PC-3 (cell line): Measurements from ENCODE around the gene STARD9. TPM values are rescaled to one million over a fixed set of nuclear protein-coding genes. Genes with fewer than 3 reads are reported as not detected.
A peak's percentile ranks its signal among the peaks of the same experiment; 100 is the strongest.

Source experiments
- ATAC-seq: fragments of 200-7000 bp; cut with Tn5 transposase; 2 replicates; pipeline ENCODE4 v1.9.1; 2020; ENCODE audit warnings: mild to moderate bottlenecking, moderate library complexity
- BruUV-seq: library from RNA; stranded (reverse); fragments of 400-500 nt; replicated peaks from 2 replicates; lab custom pipeline; 2021; lab: Mats Ljungman, UMichigan
- CTCF ChIA-PET: fragments of 300-600 bp; sonication (Branson Sonifier 250); formaldehyde crosslinking; loops from one replicate; lab custom pipeline; 2022; ENCODE audit warnings: antibody characterized with exemption; lab: Charles Lee
- POLR2A ChIA-PET: fragments of 300-600 bp; sonication (Branson Sonifier 250); formaldehyde crosslinking; loops from one replicate; lab custom pipeline; 2022; ENCODE audit warnings: antibody characterized with exemption; ENCODE audit not compliant: unreplicated experiment; lab: Charles Lee
- DNase-seq: peaks from one replicate; pipeline ENCODE4 v3.0.0-alpha.2; 2015
- H2AFZ ChIP-seq: fragments of 300-600 bp; sonication (generic); 2 replicates; pipeline ENCODE4 v1.6.0; 2016; ENCODE audit warnings: antibody characterized with exemption, low read length
- H3F3A ChIP-seq: fragments of 300-600 bp; sonication (generic); one replicate; pipeline ENCODE4 v1.6.0; 2017; ENCODE audit warnings: antibody characterized with exemption, low read length, control low read depth, mild to moderate bottlenecking; ENCODE audit not compliant: unreplicated experiment
- H3K27ac ChIP-seq: fragments of 300-600 bp; sonication (generic); 2 replicates; pipeline ENCODE4 v1.5.1; 2016; ENCODE audit warnings: mild to moderate bottlenecking, low read length
- H3K27me3 ChIP-seq: fragments of 300-600 bp; sonication (generic); 2 replicates; pipeline ENCODE4 v1.6.1; 2016; ENCODE audit warnings: low read length, mixed read lengths
- H3K36me3 ChIP-seq: fragments of 300-600 bp; sonication (generic); 2 replicates; pipeline ENCODE4 v1.6.1; 2016; ENCODE audit warnings: low read depth, mixed run types, low read length, mixed read lengths
- H3K4me1 ChIP-seq: fragments of 300-600 bp; sonication (generic); 2 replicates; pipeline ENCODE4 v1.5.1; 2016; ENCODE audit warnings: low read length; ENCODE audit not compliant: insufficient read depth
- H3K4me2 ChIP-seq: fragments of 300-600 bp; sonication (generic); 2 replicates; pipeline ENCODE4 v1.6.0; 2016; ENCODE audit warnings: low read length
- H3K4me3 ChIP-seq: fragments of 300-600 bp; sonication (generic); 2 replicates; pipeline ENCODE4 v1.5.1; 2016; ENCODE audit warnings: mild to moderate bottlenecking, low read length, mixed read lengths
- H3K79me2 ChIP-seq: fragments of 300-600 bp; sonication (generic); 2 replicates; pipeline ENCODE4 v1.6.1; 2017; ENCODE audit warnings: low read length, mixed read lengths
- H3K9ac ChIP-seq: fragments of 300-600 bp; sonication (generic); 2 replicates; pipeline ENCODE4 v1.6.0; 2016; ENCODE audit warnings: mild to moderate bottlenecking, low read length
- H3K9me2 ChIP-seq: fragments of 300-600 bp; sonication (generic); replicated peaks from 2 replicates; pipeline ENCODE4 v1.6.1; 2016; ENCODE audit warnings: mixed run types, low read length, mixed read lengths
- H3K9me3 ChIP-seq: fragments of 300-600 bp; sonication (generic); 2 replicates; pipeline ENCODE4 v1.6.1; 2016; ENCODE audit warnings: low read length, mixed read lengths
- H4K20me1 ChIP-seq: fragments of 300-600 bp; sonication (generic); 2 replicates; pipeline ENCODE4 v1.6.1; 2016; ENCODE audit warnings: low read length, mixed read lengths
- EZH2 ChIP-seq: fragments of 300-600 bp; sonication (generic); IDR thresholded peaks from one replicate; pipeline ENCODE4 v1.6.1; 2017; ENCODE audit warnings: antibody characterized with exemption, mild to moderate bottlenecking, low read length; ENCODE audit not compliant: unreplicated experiment
- EZH2phosphoT487 ChIP-seq: fragments of 300-600 bp; sonication (generic); IDR thresholded peaks from 2 replicates; pipeline ENCODE4 v1.6.1; 2018; ENCODE audit warnings: mild to moderate bottlenecking, antibody characterized with exemption, low read length, borderline replicate concordance
- intact Hi-C: fragments of 100-400 bp; cut with micrococcal nuclease; formaldehyde crosslinking; loops from 2 replicates; pipeline ENCODE4 v1.9.0; 2023
- total RNA-seq: library from RNA; depleted of rRNA; stranded (reverse); fragments of >200 nt; gene quantifications from 2 replicates; pipeline ENCODE4 v1.2.3, GENCODE V29; 2014
- TF ChIP-seq, protein P1 (sequence below): fragments of 300-600 bp; sonication (generic); conservative IDR thresholded peaks from 2 replicates; pipeline ENCODE4 v1.5.1; 2017; ENCODE audit warnings: antibody characterized with exemption, low read depth, mild to moderate bottlenecking, low read length

STARD9 gene
- total RNA-seq, 1 experiment from 2014 or later: 5.0 TPM

DNA sequence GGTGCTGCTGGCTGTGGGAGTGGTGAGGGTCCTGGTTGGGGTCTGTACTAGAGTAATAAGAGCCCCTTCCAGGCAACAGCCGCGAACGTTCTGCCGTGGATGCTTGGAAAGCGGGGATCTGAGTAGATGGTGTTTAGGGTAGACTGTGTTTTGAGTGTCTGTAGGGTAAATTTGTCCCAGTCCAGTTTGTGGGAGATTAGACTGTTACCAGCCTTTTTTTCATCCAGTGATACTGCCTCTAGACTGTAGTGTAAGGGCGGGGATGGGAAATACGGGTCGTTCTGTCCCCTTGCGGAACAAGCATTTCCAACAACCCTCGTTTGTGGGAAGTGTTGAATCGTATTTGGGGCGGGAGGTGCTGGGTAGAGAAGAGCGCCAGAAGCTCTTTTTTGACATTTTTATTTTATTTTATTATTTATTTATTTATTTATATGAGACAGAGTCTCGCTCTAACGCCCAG lies 26.3 kb upstream of the STARD9 start:
- CTCF ChIA-PET: no interaction called here

DNA sequence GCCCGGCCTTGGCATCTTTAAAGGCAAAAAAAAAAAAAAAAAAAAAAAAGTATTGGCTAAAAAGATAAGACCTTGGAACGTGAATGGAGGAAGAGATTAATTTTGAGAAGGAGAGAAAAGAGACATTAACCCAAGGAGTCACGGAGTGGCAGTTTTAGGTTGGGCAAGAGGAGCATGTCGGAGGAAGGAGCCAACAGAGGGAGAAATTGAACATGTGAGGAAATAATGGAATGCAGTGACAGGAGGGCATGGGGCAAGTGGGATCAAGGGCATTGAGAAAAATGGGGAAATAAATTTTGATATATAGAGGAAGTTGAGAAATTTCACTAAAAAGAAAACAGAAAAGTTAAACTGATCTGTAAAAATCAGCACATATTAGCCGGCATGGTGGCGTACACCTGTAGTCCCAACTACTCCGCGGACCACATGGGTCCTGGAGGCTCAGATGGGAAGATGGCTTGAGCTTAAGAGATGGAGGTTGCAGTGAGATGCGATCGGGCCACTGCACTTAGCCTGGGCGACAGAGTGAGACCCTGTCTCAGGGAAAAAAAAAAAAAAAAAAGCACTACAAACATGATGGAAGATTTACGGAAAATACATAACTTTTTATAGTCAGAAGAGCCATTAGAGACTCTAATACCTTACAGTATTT lies 25.5 kb upstream of the STARD9 start:
- ChIA-PET POLR2A (interaction anchor here (0.6 kb wide), 3 partner anchors 25 to 55 kb away, joined by 3 to 4 read pairs (median 3); no protein-coding TSS in a partner anchor), CTCF (no interaction called here)
- Histone ChIP-seq H3K4me3 (peak overlapping the region; percentile 94), H3K4me2 (peak overlapping the region; percentile 88), H3K4me1 (peaks cover 16% of the 10 kb centered on the region), H2AFZ (no peak overlapping the region), H3K9me2 (no peaks in the 10 kb centered on the region), H3F3A (no peaks in the 10 kb centered on the region), H3K79me2 (peaks cover 81% of the 10 kb centered on the region), H3K36me3 (peaks cover under 1% of the 10 kb centered on the region; the same call in 1 of the 2 replicates), H3K9ac (peak overlapping the region; percentile 96), H3K27me3 (no peaks in the 10 kb centered on the region), H4K20me1 (no peaks in the 10 kb centered on the region), H3K27ac (no peak overlapping the region), H3K9me3 (no peaks in the 10 kb centered on the region)
- intact Hi-C loops: loop anchor here (5.0 kb wide), 2 partner anchors 32 to 53 kb away; partner anchors contain the start of gene SNAP23
- BruUV-seq: no TSS peak
- ATAC-seq: no peak
- DNase-seq: no peak
- TF ChIP-seq, protein P1, sequence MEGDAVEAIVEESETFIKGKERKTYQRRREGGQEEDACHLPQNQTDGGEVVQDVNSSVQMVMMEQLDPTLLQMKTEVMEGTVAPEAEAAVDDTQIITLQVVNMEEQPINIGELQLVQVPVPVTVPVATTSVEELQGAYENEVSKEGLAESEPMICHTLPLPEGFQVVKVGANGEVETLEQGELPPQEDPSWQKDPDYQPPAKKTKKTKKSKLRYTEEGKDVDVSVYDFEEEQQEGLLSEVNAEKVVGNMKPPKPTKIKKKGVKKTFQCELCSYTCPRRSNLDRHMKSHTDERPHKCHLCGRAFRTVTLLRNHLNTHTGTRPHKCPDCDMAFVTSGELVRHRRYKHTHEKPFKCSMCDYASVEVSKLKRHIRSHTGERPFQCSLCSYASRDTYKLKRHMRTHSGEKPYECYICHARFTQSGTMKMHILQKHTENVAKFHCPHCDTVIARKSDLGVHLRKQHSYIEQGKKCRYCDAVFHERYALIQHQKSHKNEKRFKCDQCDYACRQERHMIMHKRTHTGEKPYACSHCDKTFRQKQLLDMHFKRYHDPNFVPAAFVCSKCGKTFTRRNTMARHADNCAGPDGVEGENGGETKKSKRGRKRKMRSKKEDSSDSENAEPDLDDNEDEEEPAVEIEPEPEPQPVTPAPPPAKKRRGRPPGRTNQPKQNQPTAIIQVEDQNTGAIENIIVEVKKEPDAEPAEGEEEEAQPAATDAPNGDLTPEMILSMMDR: no peak
- no peak for TF ChIP-seq EZH2
- no peak for TF ChIP-seq EZH2phosphoT487

More for the DNA sequence above, 26.3 kb upstream of the STARD9 start:
- Histone ChIP-seq H3K27ac (peak overlapping the region; percentile 24), H4K20me1 (no peaks in the 10 kb centered on the region), H3F3A (no peaks in the 10 kb centered on the region), H3K9me2 (no peaks in the 10 kb centered on the region), H3K36me3 (peaks cover 2% of the 10 kb centered on the region; the same call in 1 of the 2 replicates), H3K79me2 (peaks cover 74% of the 10 kb centered on the region), H3K4me1 (peaks cover 16% of the 10 kb centered on the region), H3K4me3 (peak overlapping the region; percentile 94), H3K9me3 (no peaks in the 10 kb centered on the region), H3K9ac (peak overlapping the region; percentile 96), H3K27me3 (no peaks in the 10 kb centered on the region), H2AFZ (peak overlapping the region; percentile 87), H3K4me2 (peak overlapping the region; percentile 88)
- POLR2A ChIA-PET: interaction anchor here (0.6 kb wide), 2 partner anchors 33 to 54 kb away, joined by 3 read pairs; no protein-coding TSS in a partner anchor
- DNase-seq (peak; percentile 32), ATAC-seq (peak; percentile 48)
- no peak for TF ChIP-seq EZH2
- TF ChIP-seq EZH2phosphoT487: no peak
- TF ChIP-seq, protein P1: no peak
- intact Hi-C loops: loop anchor here (5.0 kb wide), 2 partner anchors 33 to 52 kb away; partner anchors contain the start of gene SNAP23
- BruUV-seq: TSS peak; percentile 76
